ENCODE data around the gene PEAK3. TPM values are rescaled to one million over a fixed set of nuclear protein-coding genes. Genes with fewer than 3 reads are reported as not detected.

Gene PEAK3
- total RNA-seq, 1 donor = under 0.01 TPM

DNA sequence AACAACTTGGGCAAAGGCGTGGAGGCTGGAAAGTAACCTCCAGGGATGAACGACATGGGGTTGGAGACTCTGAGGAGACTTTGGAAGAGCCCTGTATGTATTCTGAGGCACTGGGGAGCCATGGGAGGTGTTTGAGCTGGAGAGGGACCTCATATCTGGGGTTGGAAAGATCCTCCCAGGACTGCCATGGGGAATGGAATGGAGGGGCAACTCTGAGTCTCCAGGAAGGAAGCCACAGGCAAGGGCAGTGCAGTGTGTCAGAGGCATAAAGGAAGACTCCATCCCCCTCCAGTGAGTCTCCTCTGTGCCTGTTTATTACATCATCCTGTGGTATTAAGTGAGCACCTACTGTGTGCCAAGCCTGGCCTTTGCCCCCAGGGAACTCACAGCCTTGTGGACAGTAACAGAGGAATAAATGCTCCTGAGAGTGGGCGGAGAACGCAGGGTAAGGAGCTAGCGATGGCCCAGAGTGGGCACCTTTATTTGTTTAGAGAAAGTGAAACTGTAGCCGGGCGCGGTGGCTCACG lies 7.7 kb downstream of the PEAK3 start:
- TF ChIP-seq, protein P1, sequence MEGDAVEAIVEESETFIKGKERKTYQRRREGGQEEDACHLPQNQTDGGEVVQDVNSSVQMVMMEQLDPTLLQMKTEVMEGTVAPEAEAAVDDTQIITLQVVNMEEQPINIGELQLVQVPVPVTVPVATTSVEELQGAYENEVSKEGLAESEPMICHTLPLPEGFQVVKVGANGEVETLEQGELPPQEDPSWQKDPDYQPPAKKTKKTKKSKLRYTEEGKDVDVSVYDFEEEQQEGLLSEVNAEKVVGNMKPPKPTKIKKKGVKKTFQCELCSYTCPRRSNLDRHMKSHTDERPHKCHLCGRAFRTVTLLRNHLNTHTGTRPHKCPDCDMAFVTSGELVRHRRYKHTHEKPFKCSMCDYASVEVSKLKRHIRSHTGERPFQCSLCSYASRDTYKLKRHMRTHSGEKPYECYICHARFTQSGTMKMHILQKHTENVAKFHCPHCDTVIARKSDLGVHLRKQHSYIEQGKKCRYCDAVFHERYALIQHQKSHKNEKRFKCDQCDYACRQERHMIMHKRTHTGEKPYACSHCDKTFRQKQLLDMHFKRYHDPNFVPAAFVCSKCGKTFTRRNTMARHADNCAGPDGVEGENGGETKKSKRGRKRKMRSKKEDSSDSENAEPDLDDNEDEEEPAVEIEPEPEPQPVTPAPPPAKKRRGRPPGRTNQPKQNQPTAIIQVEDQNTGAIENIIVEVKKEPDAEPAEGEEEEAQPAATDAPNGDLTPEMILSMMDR (IDR thresholded peaks at IDR 0.05; ENCODE audit: insufficient read depth, low read depth, low read length) = no peak
- peak overlapping the region; percentile 43 for H3K4me3 ChIP-seq (ENCODE audit: low read depth, low read length)

DNA sequence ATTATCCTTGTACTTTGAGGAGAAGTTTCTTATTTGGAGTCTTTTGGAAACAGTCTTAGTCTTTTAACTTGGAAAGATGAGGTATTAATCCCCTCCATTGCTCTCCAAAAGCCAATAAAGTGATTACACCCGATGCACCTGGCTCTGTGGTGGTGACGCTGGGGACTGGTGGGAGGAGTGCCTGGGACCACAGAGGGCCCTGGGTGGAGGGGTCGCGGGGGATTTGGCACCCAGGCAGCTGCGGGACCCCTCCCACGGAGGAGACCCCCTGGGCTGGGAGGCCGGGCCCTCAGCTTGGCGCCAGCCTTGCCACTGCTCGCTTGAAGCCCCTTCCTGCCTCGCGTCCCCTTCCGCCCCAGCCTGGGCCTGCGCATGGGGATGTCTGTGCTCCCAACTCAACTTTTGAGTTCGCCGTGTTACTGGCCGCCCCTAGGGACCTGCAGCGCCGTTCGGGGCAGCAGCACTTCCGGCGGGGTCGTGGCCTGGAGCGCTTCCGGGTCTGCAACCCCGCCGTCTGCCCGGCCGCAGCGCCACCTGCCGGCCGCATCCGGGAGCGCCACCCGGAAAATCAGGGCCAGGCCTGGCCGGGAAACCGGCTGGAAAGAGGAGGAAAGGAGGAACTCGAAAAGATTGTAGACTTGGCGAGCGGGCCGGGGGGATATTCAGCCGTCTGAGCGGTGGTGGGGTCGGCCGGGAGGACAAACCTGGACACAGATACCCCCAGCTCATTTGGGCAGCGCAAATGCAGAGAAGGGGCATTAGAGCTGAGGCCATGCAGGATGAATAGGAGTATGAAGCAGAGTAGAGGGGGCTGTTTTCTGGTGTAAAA lies 8.4 kb downstream of the PEAK3 start:
- TF ChIP-seq, protein P1 (IDR thresholded peaks at IDR 0.05; ENCODE audit: insufficient read depth, low read depth, low read length) = peak; percentile 87
- DNase-seq (ENCODE audit: low read depth) = peak; percentile 80
- peak overlapping the region; percentile 44 for H3K4me3 ChIP-seq (ENCODE audit: low read depth, low read length)

More for the DNA sequence above, 7.7 kb downstream of the PEAK3 start:
- no peak for DNase-seq (ENCODE audit: low read depth)

DNA sequence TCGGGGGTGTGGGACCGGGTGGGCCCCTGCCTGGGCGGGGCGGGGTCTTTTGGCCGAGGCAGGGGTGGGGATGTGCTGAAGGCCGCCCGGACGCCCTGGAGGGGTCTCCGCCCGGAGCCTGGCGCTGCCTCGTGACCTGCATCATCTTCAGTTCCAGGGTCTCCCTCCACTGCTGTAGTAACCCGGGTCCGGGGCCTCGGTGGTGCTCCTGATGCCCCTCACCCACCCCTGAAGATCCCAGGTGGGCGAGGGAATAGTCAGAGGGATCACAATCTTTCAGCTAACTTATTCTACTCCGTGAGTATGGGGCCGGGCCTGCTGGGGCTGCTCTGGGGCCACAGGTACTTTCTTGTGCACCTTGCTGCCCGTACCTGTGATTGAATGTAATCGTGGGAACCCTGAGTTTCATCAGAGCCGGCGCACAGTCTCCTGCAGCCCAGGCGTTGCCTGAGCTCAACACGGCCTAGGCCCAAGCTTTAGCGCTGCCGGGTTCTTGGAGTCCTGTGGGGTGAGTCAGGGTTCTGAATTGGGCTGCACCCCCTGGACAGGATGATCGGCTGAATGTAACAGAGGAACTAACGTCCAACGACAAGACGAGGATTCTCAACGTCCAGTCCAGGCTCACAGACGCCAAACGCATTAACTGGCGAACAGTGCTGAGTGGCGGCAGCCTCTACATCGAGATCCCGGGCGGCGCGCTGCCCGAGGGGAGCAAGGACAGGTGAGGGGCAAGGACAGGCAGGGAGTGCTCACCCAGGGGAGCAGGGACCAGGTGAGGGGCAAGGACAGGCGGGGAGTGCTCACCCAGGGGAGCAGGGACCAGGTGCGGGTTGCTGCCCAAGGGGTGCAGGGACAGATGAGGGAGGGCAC lies 10.5 kb downstream of the PEAK3 start:
- peak overlapping the region; percentile 99 for H3K4me3 ChIP-seq (ENCODE audit: low read depth, low read length)
- DNase-seq (ENCODE audit: low read depth) = peak; percentile 75
- TF ChIP-seq, protein P1 (IDR thresholded peaks at IDR 0.05; ENCODE audit: insufficient read depth, low read depth, low read length) = no peak

DNA sequence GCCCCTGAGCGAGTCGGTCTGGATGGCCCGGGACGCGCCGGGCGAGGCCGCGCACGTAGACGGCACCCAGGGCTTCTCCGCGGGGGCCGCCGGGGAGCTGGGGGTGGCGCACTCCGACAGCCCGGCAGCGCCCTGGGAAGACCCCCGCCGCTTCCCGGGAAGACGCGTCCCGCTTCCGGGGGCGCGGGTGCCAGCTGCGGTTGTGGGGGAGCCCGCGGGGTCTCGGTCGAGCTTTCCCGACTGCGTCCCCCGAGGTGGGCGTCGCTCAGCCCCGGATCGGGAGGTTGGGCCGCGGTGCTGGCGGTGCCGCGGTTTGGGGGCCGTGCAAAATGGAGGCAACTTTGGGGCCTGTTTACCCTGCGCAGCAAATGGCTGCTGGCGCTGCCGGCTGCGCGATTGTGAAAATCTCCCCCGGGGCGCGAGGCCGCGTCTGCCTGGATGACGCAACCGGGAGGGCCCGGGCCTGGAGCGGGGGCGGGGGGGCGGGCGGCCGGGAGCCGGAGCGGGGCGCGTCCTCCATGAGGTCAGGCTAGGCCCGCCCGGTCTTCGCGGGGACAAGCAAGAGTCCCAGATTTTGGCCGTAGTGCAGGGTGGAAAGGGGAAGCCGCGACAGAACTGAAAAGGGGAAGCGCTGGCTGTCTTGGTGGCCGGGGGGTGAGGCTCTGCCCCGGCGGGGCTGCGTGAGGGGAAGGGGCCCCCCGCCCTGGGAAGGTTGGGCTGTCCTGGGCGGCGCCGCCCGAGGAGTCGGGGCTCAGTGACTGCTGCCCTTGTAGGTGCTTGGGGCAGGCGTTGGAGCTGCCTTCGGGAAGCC lies 11.3 kb downstream of the PEAK3 start:
- peak overlapping the region; percentile 99 for H3K4me3 ChIP-seq (ENCODE audit: low read depth, low read length)
- TF ChIP-seq, protein P1 (IDR thresholded peaks at IDR 0.05; ENCODE audit: insufficient read depth, low read depth, low read length) = no peak
- peak; percentile 91 for DNase-seq (ENCODE audit: low read depth)

DNA sequence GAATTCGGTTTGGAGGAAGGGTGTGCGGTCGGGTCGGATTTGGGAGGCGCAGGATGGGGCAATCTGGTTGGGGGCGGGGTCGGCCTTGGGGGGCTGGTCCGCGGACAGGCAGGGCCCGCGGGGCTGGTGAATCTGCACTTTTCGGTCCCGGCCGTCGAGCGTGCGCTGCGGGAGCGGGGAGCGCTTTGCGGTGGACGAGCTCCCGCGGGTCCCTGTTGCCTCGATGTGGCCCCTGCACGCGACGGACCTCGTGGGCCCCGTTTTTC lies 11.9 kb downstream of the PEAK3 start:
- H3K4me3 ChIP-seq (ENCODE audit: low read depth, low read length) = peak overlapping the region; percentile 99
- TF ChIP-seq, protein P1 (IDR thresholded peaks at IDR 0.05; ENCODE audit: insufficient read depth, low read depth, low read length) = no peak
- DNase-seq (ENCODE audit: low read depth) = peak; percentile 34
